Skeletal muscle satellite cell (primary cell): ENCODE data around the gene OR2G2.

ENCODE experiments used
- H3K27me3 ChIP-seq: 2 replicates; pipeline ENCODE4 v1.7.0; 2013; ENCODE audit warnings: low read length; ENCODE audit not compliant: control insufficient read depth, insufficient read depth
- H3K36me3 ChIP-seq: 2 replicates; pipeline ENCODE4 v1.7.0; 2013; ENCODE audit warnings: mild to moderate bottlenecking, control low read depth, low read length; ENCODE audit not compliant: insufficient read depth
- H3K4me1 ChIP-seq: 2 replicates; pipeline ENCODE4 v1.7.0; 2013; ENCODE audit warnings: low read length; ENCODE audit not compliant: control insufficient read depth, insufficient read depth
- H3K4me2 ChIP-seq: 2 replicates; pipeline ENCODE4 v1.7.0; 2013; ENCODE audit warnings: mild to moderate bottlenecking, low read length
- H3K4me3 ChIP-seq: 2 replicates; pipeline ENCODE4 v1.7.0; 2013; ENCODE audit warnings: low read length
- H3K9ac ChIP-seq: 2 replicates; pipeline ENCODE4 v1.7.0; 2013; ENCODE audit warnings: mild to moderate bottlenecking, low read depth, low read length, moderate library complexity
- H3K9me3 ChIP-seq: replicated peaks from 2 replicates; pipeline ENCODE4 v1.7.0; 2013; ENCODE audit warnings: mild to moderate bottlenecking, control low read depth, low read length

The OR2G2 gene

GRCh38 chr1:247574236-247574635 lies 13.9 kb upstream of the OR2G2 start:
- Histone ChIP-seq H3K4me3 (no peak overlapping the region), H3K9me3 (peaks cover 3% of the 10 kb centered on the region), H3K4me1 (no peaks in the 10 kb centered on the region), H3K4me2 (no peak overlapping the region), H3K27me3 (no peaks in the 10 kb centered on the region), H3K36me3 (no peaks in the 10 kb centered on the region), H3K9ac (no peak overlapping the region)

DNA sequence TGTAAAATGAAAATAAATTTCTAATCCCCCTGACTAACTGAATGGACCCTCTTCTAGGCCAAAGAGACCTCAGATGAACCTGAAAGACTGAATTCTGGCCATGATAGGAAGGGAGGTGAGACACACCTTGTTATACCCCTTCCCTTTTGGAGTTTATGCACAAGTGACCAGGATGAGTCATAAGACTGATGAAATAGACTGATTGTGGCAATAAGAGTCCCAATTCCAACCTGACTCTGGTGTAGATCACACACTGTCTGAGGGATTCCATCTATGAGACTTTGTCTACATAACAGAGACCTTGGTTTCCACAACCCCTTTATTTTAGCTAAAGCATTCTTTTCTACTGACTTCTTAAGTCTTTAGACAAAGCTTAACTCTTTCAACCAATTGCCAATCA lies 13.5 kb upstream of the OR2G2 start:
- no peak overlapping the region for H3K9ac ChIP-seq
- H3K9me3 ChIP-seq = peaks cover 3% of the 10 kb centered on the region
- H3K36me3 ChIP-seq = no peaks in the 10 kb centered on the region
- H3K4me1 ChIP-seq = no peaks in the 10 kb centered on the region
- H3K4me2 ChIP-seq = no peak overlapping the region
- H3K27me3 ChIP-seq = no peaks in the 10 kb centered on the region
- no peak overlapping the region for H3K4me3 ChIP-seq

DNA sequence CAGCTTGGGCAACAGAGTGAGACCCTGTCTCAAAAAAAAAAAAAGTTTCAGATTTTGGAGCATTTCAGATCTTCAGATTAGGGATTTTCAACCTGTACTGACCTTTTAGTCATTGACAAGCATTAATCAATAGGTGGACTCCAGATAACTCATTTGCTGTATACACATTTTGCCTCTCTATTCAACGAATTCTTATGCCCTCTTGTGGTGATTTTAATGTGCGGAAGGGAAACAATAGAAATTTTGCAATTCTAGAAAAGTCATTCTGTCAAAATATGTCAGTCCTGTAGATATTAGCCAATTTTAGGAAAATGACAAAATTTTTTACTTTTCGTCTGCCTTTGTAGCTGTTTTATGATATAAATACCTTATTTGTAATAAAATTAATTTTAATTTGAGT lies 11.6 kb upstream of the OR2G2 start:
- no peaks in the 10 kb centered on the region for H3K4me1 ChIP-seq
- no peak overlapping the region for H3K9ac ChIP-seq

DNA sequence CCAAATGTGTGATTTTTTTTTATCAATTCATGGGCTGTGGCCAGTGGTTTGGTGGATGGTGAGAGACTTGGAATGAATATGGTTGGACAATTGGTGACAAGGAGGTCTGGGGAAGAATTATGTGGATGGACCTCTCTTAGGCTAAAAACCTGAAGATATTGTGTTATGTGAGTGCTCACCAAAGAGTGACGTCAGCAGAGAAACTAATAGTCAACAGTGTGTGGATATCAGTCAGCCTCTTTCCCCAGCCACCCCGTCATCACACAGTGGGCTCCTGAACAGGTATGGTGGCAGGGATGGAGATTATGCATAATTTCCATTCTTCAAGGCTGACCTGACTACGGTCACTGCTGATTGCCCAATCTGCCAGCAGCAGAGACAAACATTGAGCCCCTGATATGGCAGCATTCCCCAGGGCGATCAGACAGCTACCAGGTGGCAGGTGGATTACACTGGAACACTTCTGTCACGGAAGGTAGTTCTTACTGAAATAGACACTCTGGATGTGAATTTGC lies 9.2 kb upstream of the OR2G2 start:
- Histone ChIP-seq H3K4me3 (no peak overlapping the region), H3K4me1 (no peaks in the 10 kb centered on the region), H3K27me3 (no peaks in the 10 kb centered on the region), H3K9me3 (peaks cover 3% of the 10 kb centered on the region), H3K9ac (no peak overlapping the region), H3K4me2 (no peak overlapping the region), H3K36me3 (no peaks in the 10 kb centered on the region)

More for the DNA sequence above, 11.6 kb upstream of the OR2G2 start:
- no peaks in the 10 kb centered on the region for H3K27me3 ChIP-seq
- H3K4me2 ChIP-seq = no peak overlapping the region
- H3K9me3 ChIP-seq = peaks cover 3% of the 10 kb centered on the region
- no peaks in the 10 kb centered on the region for H3K36me3 ChIP-seq
- H3K4me3 ChIP-seq = no peak overlapping the region

GRCh38 chr1:247605286-247605685 lies 17.1 kb downstream of the OR2G2 start, which contains the start of gene OR2G3:
TSS of gene OR2G3 (plus strand) at chr1:247605586. CDS start at chr1:247605586, 0 bp downstream.
- Histone ChIP-seq H3K9ac (no peak within 1 kb of the TSS), H3K36me3 (no peaks in the 10 kb centered on the region), H3K9me3 (no peaks in the 10 kb centered on the region), H3K4me3 (no peak within 1 kb of the TSS), H3K27me3 (no peaks in the 10 kb centered on the region), H3K4me2 (no peak within 1 kb of the TSS), H3K4me1 (no peaks in the 10 kb centered on the region)

- Histone ChIP-seq H3K9ac (no peak overlapping the region), H3K4me1 (no peaks in the 10 kb centered on the region), H3K4me2 (no peak overlapping the region), H3K4me3 (no peak overlapping the region), H3K36me3 (no peaks in the 10 kb centered on the region), H3K9me3 (peaks cover 7% of the 10 kb centered on the region), H3K27me3 (no peaks in the 10 kb centered on the region)
Measured at GRCh38 chr1:247613405-247613804, 25.2 kb downstream of the OR2G2 start.

DNA sequence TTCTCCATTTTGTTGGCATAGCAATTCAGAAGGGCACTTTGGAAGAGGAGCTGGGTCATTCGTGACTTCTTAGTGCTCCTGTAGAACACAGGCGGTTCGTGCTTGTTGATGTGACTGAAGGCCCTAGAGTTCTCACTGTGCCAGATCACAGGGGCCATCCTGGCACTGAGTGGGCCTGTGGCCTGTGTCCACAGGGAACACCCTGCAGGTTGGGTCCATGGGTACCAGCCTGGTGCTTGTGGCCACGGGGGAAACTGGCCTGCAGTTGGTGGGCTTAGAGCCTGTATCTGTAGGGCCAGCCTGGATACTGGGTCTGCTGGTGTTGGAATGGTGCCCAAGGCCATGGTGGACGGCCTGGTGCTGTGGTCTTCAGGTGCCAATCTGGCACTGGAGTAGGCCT lies 26.5 kb downstream of the OR2G2 start:
- Histone ChIP-seq H3K4me1 (no peaks in the 10 kb centered on the region), H3K9ac (no peak overlapping the region), H3K4me3 (no peak overlapping the region), H3K9me3 (peaks cover 7% of the 10 kb centered on the region), H3K4me2 (no peak overlapping the region), H3K36me3 (no peaks in the 10 kb centered on the region), H3K27me3 (no peaks in the 10 kb centered on the region)

DNA sequence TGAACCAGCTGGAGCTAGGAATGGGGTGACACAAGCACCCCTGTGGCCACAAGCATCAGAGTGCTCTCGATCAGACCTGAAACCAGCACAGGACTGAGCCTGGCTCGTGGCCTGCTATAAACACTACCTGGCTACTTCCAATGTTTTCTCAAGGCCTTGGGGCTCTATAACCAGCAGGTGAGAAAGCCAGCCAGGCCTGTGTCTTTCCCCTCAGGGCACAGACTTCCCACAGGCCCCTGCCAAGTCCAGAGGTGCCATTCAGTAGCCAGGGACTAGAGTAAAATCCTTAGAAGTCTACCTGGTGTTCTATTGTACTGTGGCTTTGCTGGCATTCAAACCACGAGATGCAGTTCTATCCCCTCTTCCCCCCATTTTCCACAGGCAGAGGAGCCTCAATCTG lies 39.8 kb downstream of the OR2G2 start:
- H3K27me3 ChIP-seq = no peaks in the 10 kb centered on the region
- no peak overlapping the region for H3K4me3 ChIP-seq
- peaks cover 8% of the 10 kb centered on the region for H3K9me3 ChIP-seq
- H3K4me1 ChIP-seq = no peaks in the 10 kb centered on the region
- H3K36me3 ChIP-seq = no peaks in the 10 kb centered on the region
- no peak overlapping the region for H3K4me2 ChIP-seq
- no peak overlapping the region for H3K9ac ChIP-seq

- H3K4me2 ChIP-seq = no peak overlapping the region
- H3K9me3 ChIP-seq = peaks cover 3% of the 10 kb centered on the region
- H3K9ac ChIP-seq = no peak overlapping the region
- no peak overlapping the region for H3K4me3 ChIP-seq
- no peaks in the 10 kb centered on the region for H3K27me3 ChIP-seq
- no peaks in the 10 kb centered on the region for H3K4me1 ChIP-seq
- H3K36me3 ChIP-seq = no peaks in the 10 kb centered on the region
Measured at GRCh38 chr1:247638011-247638410, 49.9 kb downstream of the OR2G2 start.

GRCh38 chr1:247638781-247639180 lies 50.6 kb downstream of the OR2G2 start:
- no peak overlapping the region for H3K4me3 ChIP-seq
- H3K4me1 ChIP-seq = no peaks in the 10 kb centered on the region
- H3K4me2 ChIP-seq = no peak overlapping the region
- H3K27me3 ChIP-seq = no peaks in the 10 kb centered on the region
- H3K36me3 ChIP-seq = no peaks in the 10 kb centered on the region
- peaks cover 3% of the 10 kb centered on the region for H3K9me3 ChIP-seq
- H3K9ac ChIP-seq = no peak overlapping the region
